ENCODE results near the gene MRPS21. TPM values are rescaled to one million over a fixed set of nuclear protein-coding genes. Genes with fewer than 3 reads are reported as not detected.

Gene MRPS21
- total and polyA plus RNA-seq, 2 of the 8 experiments (the other 6 are each of a cell fraction or from before 2014, with no cell fraction given): 81.9 to 99.8 TPM

DNA sequence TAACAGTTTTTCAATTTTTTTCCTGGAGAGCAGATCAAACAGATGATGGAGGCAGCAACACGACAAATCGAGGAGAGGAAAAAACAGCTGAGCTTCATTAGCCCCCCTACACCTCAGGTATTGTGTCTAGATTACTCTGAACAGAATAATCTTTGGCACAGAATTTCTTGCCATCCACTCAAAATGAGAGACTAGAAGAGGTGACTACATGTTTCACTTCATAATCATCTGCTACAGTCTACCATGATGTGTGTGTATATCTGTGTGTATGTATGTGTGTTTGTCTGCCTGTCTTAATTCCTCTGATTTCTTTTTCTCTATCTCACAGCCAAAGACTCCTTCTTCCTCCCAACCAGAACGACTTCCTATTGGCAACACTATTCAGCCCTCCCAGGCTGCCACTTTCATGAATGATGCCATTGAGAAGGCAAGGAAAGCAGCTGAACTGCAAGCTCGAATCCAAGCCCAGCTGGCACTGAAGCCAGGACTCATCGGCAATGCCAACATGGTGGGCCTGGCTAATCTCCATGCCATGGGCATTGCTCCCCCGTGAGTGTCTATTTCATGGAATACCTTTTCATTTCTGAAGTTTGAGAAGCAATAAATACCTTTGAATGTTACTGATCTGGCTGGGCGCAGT, 39.1 kb downstream of the MRPS21 start (continued):
- TF ChIP-seq SP4 (IDR thresholded peaks at IDR 0.05; ENCODE audit: low read length) (no peak), SUZ12 (IDR thresholded peaks at IDR 0.05; ENCODE audit: low read length) (no peak), CBX8 (IDR thresholded peaks at IDR 0.05; ENCODE audit: borderline replicate concordance, low read depth, low read length) (no peak), SP2 (IDR thresholded peaks at IDR 0.05; ENCODE audit: low read length) (no peak), RXRA (IDR thresholded peaks at IDR 0.05; ENCODE audit: insufficient read depth, low read depth, low read length) (no peak), CHD1 (IDR thresholded peaks at IDR 0.05; ENCODE audit: low read depth, low read length) (no peak)

Data from H1 (cell line).